Measurements from ENCODE around the gene PECR. TPM values are rescaled to one million over a fixed set of nuclear protein-coding genes. Genes with fewer than 3 reads are reported as not detected.

Gene PECR
- total RNA-seq, 1 experiment from 2014 or later, result 13.9 TPM

- Mint-ChIP-seq H3K27ac (no peak overlapping the region), H3K27me3 (ENCODE audit: low read depth) (no peaks in the 10 kb centered on the region), H3K36me3 (peaks cover 23% of the 10 kb centered on the region), H3K4me3 (no peak overlapping the region), H3K9me3 (no peaks in the 10 kb centered on the region), H3K4me1 (no peaks in the 10 kb centered on the region)
- ATAC-seq (no peak), DNase-seq (ENCODE audit: low spot score) (no peak)
- ChIA-PET POLR2A (no interaction called here), CTCF (interaction anchor here (1.2 kb wide), 1 partner anchor 8 kb away, joined by 3 read pairs; no protein-coding TSS in a partner anchor)
- TF ChIP-seq NFATC4 (CRISPR knock-in tag; IDR thresholded peaks at IDR 0.05) (no peak), ZNF416 (CRISPR knock-in tag; IDR thresholded peaks at IDR 0.05) (no peak), PRDM15 (CRISPR knock-in tag; IDR thresholded peaks at IDR 0.05) (no peak)
Measured at GRCh38 chr2:216041438-216041837, 40.2 kb downstream of the PECR start.

- no peaks in the 10 kb centered on the region for H3K27me3 Mint-ChIP-seq (ENCODE audit: low read depth)
- TF ChIP-seq ZNF232 (CRISPR knock-in tag; IDR thresholded peaks at IDR 0.05), result no peak
- no peak for TF ChIP-seq FOXK1 (CRISPR knock-in tag; IDR thresholded peaks at IDR 0.05)
- TF ChIP-seq E2F4 (CRISPR knock-in tag; IDR thresholded peaks at IDR 0.05; ENCODE audit: borderline replicate concordance, low read depth), result no peak
- TF ChIP-seq ZMAT4 (CRISPR knock-in tag; IDR thresholded peaks at IDR 0.05), result no peak
- no peak for TF ChIP-seq ZNF138 (CRISPR knock-in tag; conservative IDR thresholded peaks at IDR 0.05)
- ATAC-seq (no peak), DNase-seq (ENCODE audit: low spot score) (no peak)
- H3K4me1 Mint-ChIP-seq, result no peaks in the 10 kb centered on the region
- ChIA-PET POLR2A (interaction anchor here (0.6 kb wide), 1 partner anchor 9 kb away, joined by 4 read pairs; no protein-coding TSS in a partner anchor), CTCF (no interaction called here)
- H3K36me3 Mint-ChIP-seq, result peaks cover 23% of the 10 kb centered on the region
- H3K9me3 Mint-ChIP-seq, result no peaks in the 10 kb centered on the region
- no peak overlapping the region; the same call in 1 of the 2 replicates for H3K27ac Mint-ChIP-seq
- H3K4me3 Mint-ChIP-seq, result no peak overlapping the region
Measured at GRCh38 chr2:216039918-216040317, 41.7 kb downstream of the PECR start.

- Mint-ChIP-seq H3K9me3 (no peaks in the 10 kb centered on the region), H3K4me3 (no peak overlapping the region), H3K27me3 (ENCODE audit: low read depth) (no peaks in the 10 kb centered on the region), H3K27ac (no peak overlapping the region), H3K4me1 (no peaks in the 10 kb centered on the region), H3K36me3 (peaks cover 12% of the 10 kb centered on the region)
- CTCF ChIA-PET, result interaction anchor here (0.6 to 2.2 kb wide), 23 partner anchors 8 to 576 kb away, joined by 3 to 12 read pairs (median 3); partner anchors contain the start of genes PECR and TMEM169
- POLR2A ChIA-PET, result no interaction called here
- TF ChIP-seq PRRX2 (CRISPR knock-in tag; IDR thresholded peaks at IDR 0.05) (no peak), NR3C1 (CRISPR knock-in tag; conservative IDR thresholded peaks at IDR 0.05; ENCODE audit: low read depth) (no peak), USF2 (CRISPR knock-in tag; IDR thresholded peaks at IDR 0.05) (no peak), CTCF (IDR thresholded peaks at IDR 0.05) (peak; percentile 94), NFYB (CRISPR knock-in tag; conservative IDR thresholded peaks at IDR 0.05; ENCODE audit: low read depth) (no peak), ZNF416 (CRISPR knock-in tag; IDR thresholded peaks at IDR 0.05) (no peak)
- ATAC-seq (peak; percentile 78), DNase-seq (ENCODE audit: low spot score) (peak; percentile 85)
Measured at GRCh38 chr2:216034065-216034464, 47.5 kb downstream of the PECR start.
